ENCODE data around the gene PIF1. TPM values are rescaled to one million over a fixed set of nuclear protein-coding genes. Genes with fewer than 3 reads are reported as not detected.

The PIF1 gene
- total and polyA plus RNA-seq, 2 donors: 8.0 to 8.4 TPM

DNA sequence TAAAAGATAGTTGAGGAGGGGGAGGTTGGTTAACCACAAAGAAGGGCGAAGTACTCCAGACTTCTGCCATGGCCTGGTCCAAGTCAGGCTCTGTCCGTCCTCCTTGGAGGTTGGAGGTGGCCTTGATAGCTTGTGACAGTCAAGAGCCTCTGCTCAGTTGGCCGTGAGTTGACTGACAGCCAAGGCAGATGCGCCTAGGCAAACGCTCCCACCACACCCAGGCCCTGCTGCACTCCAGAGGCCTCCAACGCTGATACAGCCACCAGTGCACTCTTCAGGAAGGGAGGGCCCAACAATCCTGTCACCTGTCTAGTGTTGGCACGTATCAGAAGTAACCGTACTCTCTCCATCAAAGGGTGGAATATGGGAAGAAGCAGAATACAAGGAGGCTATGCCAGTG is 59.4 kb downstream of the PIF1 start:
- Histone ChIP-seq H3K4me3 (ENCODE audit: low read length in 2 of 2) (no peak overlapping the region), H3K27ac (ENCODE audit: low read depth in 1 of 2, low read length in 1 of 2) (no peak overlapping the region), H3K27me3 (ENCODE audit: control insufficient read depth in 2 of 2, insufficient read depth in 1 of 2, low read length in 1 of 2) (peaks cover 0 to 7% of the 10 kb centered on the region in 2 donors), H3K9me3 (ENCODE audit: control insufficient read depth in 2 of 2, insufficient read depth in 1 of 2, low read length in 1 of 2) (no peaks in the 10 kb centered on the region), H3K36me3 (ENCODE audit: control insufficient read depth in 2 of 2, insufficient read depth in 2 of 2, low read length in 1 of 2) (no peaks in the 10 kb centered on the region), H3K4me1 (ENCODE audit: control insufficient read depth in 2 of 2, insufficient read depth in 2 of 2, low read length in 2 of 2) (no peaks in the 10 kb centered on the region)
- DNase-seq (ENCODE audit: low read depth in 6 of 9, low spot score in 9 of 9): no peak
- whole genome bisulfite sequencing: 90% methylated on average over 8 of the region's 8 CpGs

Other genes with a start within 250 kb of the PIF1 start
- 0.19 TPM for gene RBPMS2, start 50.1 kb downstream of the PIF1 start, total RNA-seq
- 4.2 TPM for gene RBPMS2, start 50.1 kb downstream of the PIF1 start, polyA plus RNA-seq
- 18.2 TPM for gene PLEKHO2, start 16.3 kb upstream of the PIF1 start, total RNA-seq
- gene PLEKHO2, start 16.3 kb upstream of the PIF1 start, polyA plus RNA-seq: 18.7 TPM
- gene ANKDD1A, start 86.3 kb upstream of the PIF1 start, total RNA-seq: 1.2 TPM
- 3.6 TPM for gene ANKDD1A, start 86.3 kb upstream of the PIF1 start, polyA plus RNA-seq
- 44.4 TPM for gene SPG21, start 164.3 kb upstream of the PIF1 start, total RNA-seq
- gene SPG21, start 164.3 kb upstream of the PIF1 start, polyA plus RNA-seq: 71.5 TPM
- 9.7 TPM for gene MTFMT, start 204.0 kb upstream of the PIF1 start, total RNA-seq
- gene MTFMT, start 204.0 kb upstream of the PIF1 start, polyA plus RNA-seq: 9.6 TPM
- gene SLC51B, start 219.7 kb upstream of the PIF1 start, total RNA-seq: not detected
- 0.16 TPM for gene SLC51B, start 219.7 kb upstream of the PIF1 start, polyA plus RNA-seq
- gene RASL12, start 242.3 kb upstream of the PIF1 start, total RNA-seq: 2.7 TPM
- 6.8 TPM for gene RASL12, start 242.3 kb upstream of the PIF1 start, polyA plus RNA-seq